Right renal cortex interstitium (tissue), 3 donors: ENCODE results near the gene CIB1. TPM values are rescaled to one million over a fixed set of nuclear protein-coding genes. Genes with fewer than 3 reads are reported as not detected.

Experiments used
- polyA plus RNA-seq, 3 donors: library from polyadenylated mRNA; unstranded; fragments of 120-200 nt; gene quantifications; one replicate each; pipeline ENCODE4 v1.2.1, GENCODE V29; 2013; ENCODE audit not compliant: insufficient read length in 3 of 3

CIB1 gene
- polyA plus RNA-seq, 3 donors = 55.1 to 62.0 (median 55.9) TPM

Other genes with a start within 250 kb of the CIB1 start
- 10 to 100 TPM; 15.8 to 17.4 (median 16.9) TPM for gene ZNF710, start 232.6 kb downstream of the CIB1 start, polyA plus RNA-seq
- 100 to 1,000 TPM; 194 to 210 (median 196) TPM for gene IDH2, start 131.5 kb downstream of the CIB1 start, polyA plus RNA-seq
- gene SEMA4B, start 32.6 kb downstream of the CIB1 start, polyA plus RNA-seq = 10 to 100 TPM; 32.3 to 39.4 (median 33.0) TPM
- 1 to 10 TPM; 3.8 to 5.0 (median 4.3) TPM for gene GDPGP1, start 268 bp upstream of the CIB1 start, polyA plus RNA-seq
- under 1 TPM; 0.12 to 0.39 (median 0.13) TPM for gene TTLL13, start 15.6 kb upstream of the CIB1 start, polyA plus RNA-seq
- gene NGRN, start 31.7 kb upstream of the CIB1 start, polyA plus RNA-seq = 100 to 1,000 TPM; 122 to 129 (median 126) TPM
- gene ZNF774, start 118.3 kb upstream of the CIB1 start, polyA plus RNA-seq = 1 to 10 TPM; 3.2 to 4.7 (median 4.1) TPM
- 100 to 1,000 TPM; 179 to 208 (median 195) TPM for gene IQGAP1, start 154.3 kb upstream of the CIB1 start, polyA plus RNA-seq